Measurements from ENCODE around the gene BCAS1.

The BCAS1 gene, protein sequence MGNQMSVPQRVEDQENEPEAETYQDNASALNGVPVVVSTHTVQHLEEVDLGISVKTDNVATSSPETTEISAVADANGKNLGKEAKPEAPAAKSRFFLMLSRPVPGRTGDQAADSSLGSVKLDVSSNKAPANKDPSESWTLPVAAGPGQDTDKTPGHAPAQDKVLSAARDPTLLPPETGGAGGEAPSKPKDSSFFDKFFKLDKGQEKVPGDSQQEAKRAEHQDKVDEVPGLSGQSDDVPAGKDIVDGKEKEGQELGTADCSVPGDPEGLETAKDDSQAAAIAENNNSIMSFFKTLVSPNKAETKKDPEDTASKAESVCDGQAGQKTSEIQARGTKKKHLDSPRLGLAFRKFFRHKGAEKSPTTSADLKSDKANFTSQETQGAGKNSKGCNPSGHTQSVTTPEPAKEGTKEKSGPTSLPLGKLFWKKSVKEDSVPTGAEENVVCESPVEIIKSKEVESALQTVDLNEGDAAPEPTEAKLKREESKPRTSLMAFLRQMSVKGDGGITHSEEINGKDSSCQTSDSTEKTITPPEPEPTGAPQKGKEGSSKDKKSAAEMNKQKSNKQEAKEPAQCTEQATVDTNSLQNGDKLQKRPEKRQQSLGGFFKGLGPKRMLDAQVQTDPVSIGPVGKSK

DNA sequence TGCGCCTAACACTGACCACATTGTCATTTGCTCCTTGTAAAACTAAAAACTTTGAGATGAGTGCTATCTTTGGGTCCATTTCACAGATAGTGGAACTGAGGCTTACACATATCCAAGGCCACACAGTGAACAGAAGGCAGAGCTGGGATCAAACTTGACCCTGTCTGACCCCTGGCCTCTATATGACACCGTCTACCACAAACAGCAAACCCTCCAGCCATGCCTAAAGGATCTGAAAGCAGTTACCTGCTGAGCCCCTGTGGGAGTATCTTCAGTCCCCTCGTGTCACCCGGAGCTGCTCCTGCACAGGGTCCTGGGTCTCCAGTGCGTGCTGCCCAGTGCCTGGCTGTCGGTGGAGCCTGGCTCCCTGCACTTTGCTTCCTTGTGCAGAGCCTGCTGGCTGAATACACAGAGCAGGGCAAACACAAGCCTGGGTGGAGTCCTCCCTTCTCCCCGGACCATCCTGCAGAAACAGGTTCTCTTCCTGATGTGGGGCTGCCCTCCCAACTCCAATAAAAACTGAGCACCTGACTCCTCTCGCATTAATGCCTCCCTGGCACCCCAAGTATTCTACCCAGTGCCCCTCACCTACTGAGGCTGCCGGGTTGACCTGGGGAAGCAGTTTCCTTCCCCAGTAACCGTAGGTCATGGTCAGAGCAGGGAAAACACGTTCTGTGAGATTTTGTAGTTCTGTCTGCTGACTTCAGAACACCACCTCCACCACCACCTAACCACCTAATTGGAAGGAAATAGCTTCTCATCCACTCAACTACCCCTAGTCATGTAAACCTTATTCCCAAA is at the start of gene BCAS1:
Gene BCAS1 (minus strand): TSS at position 408 of the 801 bp plus-strand sequence. CDS start 11,876 bp downstream, outside the sequence.
- DNase-seq: no peak
- TF ChIP-seq POLR2A (IDR thresholded peaks at IDR 0.05; ENCODE audit: low read length) (no peak), GATA1 (IDR thresholded peaks at IDR 0.05; ENCODE audit: low read depth, low read length) (no peak)

- TF ChIP-seq POLR2A (IDR thresholded peaks at IDR 0.05; ENCODE audit: low read length) (no peak), GATA1 (IDR thresholded peaks at IDR 0.05; ENCODE audit: low read depth, low read length) (no peak)
- no peak for DNase-seq
These were observed 49.4 kb upstream of the BCAS1 start for GRCh38 chr20:54119744-54120143.

- TF ChIP-seq GATA1 (IDR thresholded peaks at IDR 0.05; ENCODE audit: low read depth, low read length) (no peak), POLR2A (IDR thresholded peaks at IDR 0.05; ENCODE audit: low read length) (no peak)
- no peak for DNase-seq
These were observed 48.0 kb upstream of the BCAS1 start for GRCh38 chr20:54118220-54119001.

DNA sequence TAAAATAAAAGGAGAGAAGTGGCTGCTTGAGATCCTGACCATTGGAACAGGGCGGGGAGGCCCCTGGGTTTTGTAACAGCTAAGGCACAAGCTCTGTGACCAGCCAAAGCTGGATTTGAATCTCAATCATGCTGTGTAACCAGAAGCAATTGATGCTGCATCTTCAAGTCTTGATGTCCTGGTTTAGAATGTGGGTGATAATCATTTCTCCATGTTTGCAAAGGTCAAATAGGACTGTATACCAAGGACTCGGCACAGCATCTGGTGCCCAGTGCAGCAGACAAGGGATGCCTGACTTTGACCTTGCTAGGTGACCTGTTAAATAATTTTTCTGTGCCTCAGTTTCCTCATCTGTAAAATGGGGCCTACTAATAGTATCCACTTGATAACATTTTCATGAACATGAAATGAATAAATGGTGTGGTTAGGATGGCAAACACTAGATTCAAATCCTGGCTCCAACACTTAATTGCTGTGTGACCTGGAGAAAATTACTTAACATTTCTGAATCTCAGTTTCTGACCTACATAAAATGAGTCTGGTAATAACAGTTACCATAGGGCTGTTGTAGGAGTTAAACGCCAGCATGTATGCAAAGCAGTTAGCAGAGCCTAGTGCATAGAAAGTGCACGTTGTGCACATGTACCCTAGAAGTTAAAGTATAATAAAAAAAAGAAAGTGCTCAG is 46.3 kb upstream of the BCAS1 start:
- TF ChIP-seq POLR2A (IDR thresholded peaks at IDR 0.05; ENCODE audit: low read length) (no peak), GATA1 (IDR thresholded peaks at IDR 0.05; ENCODE audit: low read depth, low read length) (no peak)
- no peak for DNase-seq

- DNase-seq: no peak
- TF ChIP-seq POLR2A (IDR thresholded peaks at IDR 0.05; ENCODE audit: low read length) (no peak), GATA1 (IDR thresholded peaks at IDR 0.05; ENCODE audit: low read depth, low read length) (no peak)
These were observed 44.9 kb upstream of the BCAS1 start for GRCh38 chr20:54115172-54115854.

- TF ChIP-seq POLR2A (IDR thresholded peaks at IDR 0.05; ENCODE audit: low read length) (no peak), GATA1 (IDR thresholded peaks at IDR 0.05; ENCODE audit: low read depth, low read length) (no peak)
- DNase-seq: no peak
These were observed 43.7 kb upstream of the BCAS1 start for GRCh38 chr20:54114109-54114508.

- TF ChIP-seq GATA1 (IDR thresholded peaks at IDR 0.05; ENCODE audit: low read depth, low read length) (no peak), POLR2A (IDR thresholded peaks at IDR 0.05; ENCODE audit: low read length) (no peak)
- no peak for DNase-seq
These were observed 43.2 kb upstream of the BCAS1 start for GRCh38 chr20:54113566-54113965.

DNA sequence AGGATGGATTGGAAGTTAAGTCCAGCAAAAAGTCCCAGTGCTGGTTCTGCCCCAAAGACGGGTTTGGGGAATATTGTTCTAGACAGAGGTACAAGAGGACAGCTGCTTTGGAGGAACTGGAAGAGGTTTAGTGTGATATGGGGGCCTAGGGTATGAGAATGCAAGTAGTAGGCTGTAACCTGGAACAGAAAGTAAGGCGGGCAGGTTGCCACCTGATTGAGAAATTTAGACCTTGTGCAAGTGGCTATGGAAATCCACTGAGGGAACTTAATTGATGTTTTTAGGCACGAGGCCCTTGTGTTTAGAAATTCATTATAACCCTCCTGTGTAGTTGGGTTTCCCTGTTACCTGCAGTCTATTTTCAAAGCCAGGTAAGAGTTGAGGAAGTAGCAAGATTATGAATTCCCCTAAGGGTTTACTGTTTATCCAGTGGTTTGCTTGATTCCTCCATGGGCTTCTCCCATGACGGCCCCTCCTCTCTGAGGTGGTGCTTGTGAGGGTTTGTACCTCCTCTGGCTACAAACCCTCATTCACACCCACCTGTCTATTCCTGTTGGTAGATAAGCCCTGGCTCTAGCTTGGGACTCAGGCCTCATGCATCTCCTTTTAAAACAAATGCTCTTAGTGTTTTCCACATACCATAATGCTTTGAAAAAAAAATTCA is 42.0 kb upstream of the BCAS1 start:
- TF ChIP-seq POLR2A (IDR thresholded peaks at IDR 0.05; ENCODE audit: low read length): no peak
- no peak for TF ChIP-seq GATA1 (IDR thresholded peaks at IDR 0.05; ENCODE audit: low read depth, low read length)
- DNase-seq: no peak

- TF ChIP-seq POLR2A (IDR thresholded peaks at IDR 0.05; ENCODE audit: low read length) (no peak), GATA1 (IDR thresholded peaks at IDR 0.05; ENCODE audit: low read depth, low read length) (no peak)
- DNase-seq: no peak
These were observed 41.1 kb upstream of the BCAS1 start for GRCh38 chr20:54111460-54111859.

DNA sequence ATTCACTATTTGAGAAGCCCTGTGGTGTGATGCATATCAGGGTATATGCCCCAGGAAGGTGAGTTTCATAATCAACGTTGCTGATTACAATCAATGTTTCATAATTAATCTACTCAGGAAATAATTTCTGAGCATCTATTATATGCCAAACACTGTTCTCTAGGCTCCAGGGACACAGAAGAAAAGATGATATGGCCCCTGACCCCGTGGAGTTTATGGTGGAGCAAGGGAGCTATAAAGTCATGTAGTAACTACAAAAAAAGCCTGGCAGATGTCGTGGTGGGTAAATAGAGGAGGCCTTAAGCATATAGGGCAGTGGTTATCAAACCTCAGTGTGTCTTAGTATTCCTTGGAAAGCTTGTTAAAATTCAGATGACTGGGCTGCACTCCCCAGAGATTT is 40.1 kb upstream of the BCAS1 start:
- DNase-seq: no peak
- TF ChIP-seq POLR2A (IDR thresholded peaks at IDR 0.05; ENCODE audit: low read length) (no peak), GATA1 (IDR thresholded peaks at IDR 0.05; ENCODE audit: low read depth, low read length) (no peak)

DNA sequence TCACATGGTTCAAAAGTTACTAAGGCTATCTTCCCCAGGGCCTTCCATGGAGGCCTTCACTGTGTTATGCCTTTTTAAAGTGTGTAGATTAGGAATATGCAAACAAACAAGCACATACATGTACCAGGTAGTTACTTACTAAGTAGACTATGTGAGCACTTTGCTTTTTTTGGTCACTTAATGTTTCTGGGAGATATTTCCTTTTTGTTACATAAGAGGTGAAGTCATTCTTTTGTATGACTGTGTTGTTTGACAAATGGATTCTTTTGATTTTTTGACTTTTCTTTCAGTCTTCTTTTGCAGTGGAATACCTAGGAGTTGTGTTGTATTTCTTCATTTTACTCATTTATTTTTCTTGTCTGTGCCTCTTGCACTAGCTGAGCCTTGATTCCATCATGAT is 39.6 kb upstream of the BCAS1 start:
- no peak for TF ChIP-seq POLR2A (IDR thresholded peaks at IDR 0.05; ENCODE audit: low read length)
- TF ChIP-seq GATA1 (IDR thresholded peaks at IDR 0.05; ENCODE audit: low read depth, low read length): no peak
- DNase-seq: no peak

DNA sequence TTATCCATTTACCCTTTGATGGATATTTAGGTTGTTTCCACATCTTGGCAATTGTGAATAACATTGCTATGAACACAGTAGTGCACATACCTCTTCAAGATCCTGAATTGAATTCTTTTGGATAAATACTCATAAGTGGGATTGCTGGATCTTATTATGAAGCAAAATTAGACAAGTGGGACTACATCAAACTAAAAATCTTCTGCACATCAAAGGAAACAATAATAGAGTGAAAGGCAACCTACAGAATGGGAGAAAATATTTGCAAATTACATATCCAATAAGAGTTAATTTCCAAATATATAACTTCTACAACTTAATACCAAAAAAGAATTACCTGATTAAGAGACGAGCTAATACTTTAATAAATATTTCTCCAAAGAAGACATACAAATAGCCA is 38.4 kb upstream of the BCAS1 start:
- no peak for DNase-seq
- no peak for TF ChIP-seq GATA1 (IDR thresholded peaks at IDR 0.05; ENCODE audit: low read depth, low read length)
- no peak for TF ChIP-seq POLR2A (IDR thresholded peaks at IDR 0.05; ENCODE audit: low read length)

Data from erythroblast (primary cell).